ENCODE measurements around the gene KCNC1.
A peak's percentile ranks its signal among the peaks of the same experiment; 100 is the strongest.

Gene KCNC1

GRCh38 chr11:17734418-17734911 is at the start of gene KCNC1:
TSS of gene KCNC1 (plus strand) at chr11:17734781. CDS start at chr11:17736003, 1,222 bp downstream.
- DNase-seq (ENCODE audit: low spot score), result peak; percentile 31

- DNase-seq (ENCODE audit: low spot score), result no peak
Measured at GRCh38 chr11:17686231-17686980, 48.2 kb upstream of the KCNC1 start.

GRCh38 chr11:17687946-17688670 is 46.5 kb upstream of the KCNC1 start:
- DNase-seq (ENCODE audit: low spot score), result no peak

GRCh38 chr11:17691550-17691949 is 43.0 kb upstream of the KCNC1 start:
- DNase-seq (ENCODE audit: low spot score), result no peak

- no peak for DNase-seq (ENCODE audit: low spot score)
Measured at GRCh38 chr11:17691976-17692375, 42.6 kb upstream of the KCNC1 start.

- no peak for DNase-seq (ENCODE audit: low spot score)
Measured at GRCh38 chr11:17692931-17693330, 41.6 kb upstream of the KCNC1 start.

- no peak for DNase-seq (ENCODE audit: low spot score)
Measured at GRCh38 chr11:17693531-17693930, 41.0 kb upstream of the KCNC1 start.

GRCh38 chr11:17694494-17695110 is 40.0 kb upstream of the KCNC1 start:
- no peak for DNase-seq (ENCODE audit: low spot score)

GRCh38 chr11:17695454-17696441 is 38.8 kb upstream of the KCNC1 start:
- DNase-seq (ENCODE audit: low spot score), result no peak

GRCh38 chr11:17696741-17697140 is 37.8 kb upstream of the KCNC1 start:
- DNase-seq (ENCODE audit: low spot score), result no peak

- DNase-seq (ENCODE audit: low spot score), result no peak
Measured at GRCh38 chr11:17697175-17697949, 37.2 kb upstream of the KCNC1 start.

GRCh38 chr11:17699147-17700114 is 35.1 kb upstream of the KCNC1 start:
- DNase-seq (ENCODE audit: low spot score), result no peak

GRCh38 chr11:17700991-17701390 is 33.6 kb upstream of the KCNC1 start:
- DNase-seq (ENCODE audit: low spot score), result no peak

- DNase-seq (ENCODE audit: low spot score), result no peak
Measured at GRCh38 chr11:17702876-17703275, 31.7 kb upstream of the KCNC1 start.

- DNase-seq (ENCODE audit: low spot score), result no peak
Measured at GRCh38 chr11:17703951-17704350, 30.6 kb upstream of the KCNC1 start.

- DNase-seq (ENCODE audit: low spot score), result no peak
Measured at GRCh38 chr11:17707830-17708229, 26.8 kb upstream of the KCNC1 start.

GRCh38 chr11:17711836-17712235 is 22.7 kb upstream of the KCNC1 start:
- DNase-seq (ENCODE audit: low spot score), result no peak

GRCh38 chr11:17713851-17714250 is 20.7 kb upstream of the KCNC1 start:
- DNase-seq (ENCODE audit: low spot score), result no peak

- no peak for DNase-seq (ENCODE audit: low spot score)
Measured at GRCh38 chr11:17714356-17714854, 20.2 kb upstream of the KCNC1 start.

Measured in putamen (tissue), 1 donor.